Keratinocyte (primary cell): ENCODE results near the gene APCDD1.

Source experiments
- EZH2 ChIP-seq: IDR thresholded peaks from one replicate; pipeline ENCODE4 v1.6.1; 2012; ENCODE audit warnings: inconsistent platforms, mild to moderate bottlenecking, low read length, moderate library complexity
- TF ChIP-seq, protein P1 (sequence below), 3 experiments: IDR thresholded peaks in 1 of 3; conservative IDR thresholded peaks in 1 of 3; optimal IDR thresholded peaks in 1 of 3; 2 replicates in 2 of 3; 3 replicates in 1 of 3; pipeline versions ENCODE3 to v1.5.1; 2011; ENCODE audit warnings: low read length in 3 of 3, mild to moderate bottlenecking in 3 of 3, moderate library complexity in 2 of 3, control low read depth in 1 of 3, inconsistent platforms in 1 of 3; ENCODE audit not compliant: insufficient read depth in 2 of 3; ENCODE audit errors: extremely low read depth in 1 of 3

DNA sequence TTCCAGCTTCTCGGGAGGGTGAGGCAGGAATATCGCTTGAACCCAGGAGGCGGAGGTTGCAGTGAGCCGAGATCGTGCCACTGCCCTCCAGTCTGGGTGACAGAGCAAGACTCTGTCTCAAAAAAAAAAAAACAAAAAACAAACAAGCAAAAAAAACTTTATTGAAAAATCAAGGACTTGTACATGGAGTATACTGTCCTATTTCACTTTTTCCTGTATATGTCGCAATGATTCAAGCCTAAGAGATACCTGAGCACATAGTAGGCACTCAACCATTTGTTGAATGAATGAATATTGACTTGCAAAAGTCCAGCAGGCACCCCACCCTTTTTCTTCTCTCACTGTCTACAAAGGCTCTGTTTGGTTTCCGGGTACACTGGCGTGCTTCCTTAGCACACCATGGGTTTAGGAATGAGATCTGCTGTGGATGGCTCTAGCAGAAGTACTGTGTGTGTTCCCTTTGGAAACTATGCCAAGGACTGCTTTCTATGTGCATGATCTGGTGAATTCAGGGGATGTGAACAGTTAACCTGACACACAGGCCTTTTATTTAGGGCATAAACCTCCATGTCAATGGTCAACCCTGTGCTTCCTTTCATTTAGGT, 6.1 kb downstream of the APCDD1 start:
- TF ChIP-seq EZH2: no peak
- TF ChIP-seq, protein P1, sequence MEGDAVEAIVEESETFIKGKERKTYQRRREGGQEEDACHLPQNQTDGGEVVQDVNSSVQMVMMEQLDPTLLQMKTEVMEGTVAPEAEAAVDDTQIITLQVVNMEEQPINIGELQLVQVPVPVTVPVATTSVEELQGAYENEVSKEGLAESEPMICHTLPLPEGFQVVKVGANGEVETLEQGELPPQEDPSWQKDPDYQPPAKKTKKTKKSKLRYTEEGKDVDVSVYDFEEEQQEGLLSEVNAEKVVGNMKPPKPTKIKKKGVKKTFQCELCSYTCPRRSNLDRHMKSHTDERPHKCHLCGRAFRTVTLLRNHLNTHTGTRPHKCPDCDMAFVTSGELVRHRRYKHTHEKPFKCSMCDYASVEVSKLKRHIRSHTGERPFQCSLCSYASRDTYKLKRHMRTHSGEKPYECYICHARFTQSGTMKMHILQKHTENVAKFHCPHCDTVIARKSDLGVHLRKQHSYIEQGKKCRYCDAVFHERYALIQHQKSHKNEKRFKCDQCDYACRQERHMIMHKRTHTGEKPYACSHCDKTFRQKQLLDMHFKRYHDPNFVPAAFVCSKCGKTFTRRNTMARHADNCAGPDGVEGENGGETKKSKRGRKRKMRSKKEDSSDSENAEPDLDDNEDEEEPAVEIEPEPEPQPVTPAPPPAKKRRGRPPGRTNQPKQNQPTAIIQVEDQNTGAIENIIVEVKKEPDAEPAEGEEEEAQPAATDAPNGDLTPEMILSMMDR (optimal IDR thresholded peaks at IDR 0.05 in 1 of 3, IDR thresholded peaks at IDR 0.05 in 1 of 3, conservative IDR thresholded peaks at IDR 0.05 in 1 of 3; ENCODE audit: extremely low read depth in 1 of 3, insufficient read depth in 2 of 3, low read length in 3 of 3): no peak
